WTC11 (cell line): ENCODE data around the gene ARHGAP26. TPM values are rescaled to one million over a fixed set of nuclear protein-coding genes. Genes with fewer than 3 reads are reported as not detected.

Source experiments
- ATAC-seq: fragments of 200-7000 bp; cut with Tn5 transposase; 2 replicates; pipeline ENCODE4 v1.10.0; 2021; ENCODE audit warnings: mild to moderate bottlenecking, moderate library complexity
- CTCF ChIA-PET: fragments of 300-600 bp; sonication (Branson Sonifier 250); formaldehyde crosslinking; loops from one replicate; lab custom pipeline; 2021; ENCODE audit warnings: antibody characterized with exemption; lab: Charles Lee
- POLR2A ChIA-PET: fragments of 350-600 bp; sonication (Branson Sonifier 250); formaldehyde crosslinking; loops from one replicate; lab custom pipeline; 2021; ENCODE audit warnings: antibody characterized with exemption; lab: Charles Lee
- DNase-seq: peaks from one replicate; pipeline ENCODE4 v3.0.0; 2021; ENCODE audit warnings: low spot score
- H3K27ac Mint-ChIP-seq: 2 replicates; pipeline ENCODE4 v1.8.0; 2021; ENCODE audit warnings: mixed read lengths
- H3K27me3 Mint-ChIP-seq: 2 replicates; pipeline ENCODE4 v1.8.0; 2021; ENCODE audit warnings: low read depth, mild to moderate bottlenecking, moderate library complexity, mixed read lengths
- H3K36me3 Mint-ChIP-seq: 2 replicates; pipeline ENCODE4 v1.8.0; 2021; ENCODE audit warnings: mixed read lengths
- H3K4me1 Mint-ChIP-seq: 2 replicates; pipeline ENCODE4 v1.8.0; 2022; ENCODE audit warnings: mixed read lengths
- H3K4me3 Mint-ChIP-seq: 2 replicates; pipeline ENCODE4 v1.8.0; 2021; ENCODE audit warnings: mild to moderate bottlenecking, moderate library complexity, mixed read lengths
- H3K9me3 Mint-ChIP-seq: 2 replicates; pipeline ENCODE4 v1.8.0; 2021; ENCODE audit warnings: mixed read lengths
- GABPB1 ChIP-seq: sonication (generic); formaldehyde crosslinking; IDR thresholded peaks from 2 replicates; pipeline ENCODE4 v1.8.1; 2023; ENCODE audit warnings: mild to moderate bottlenecking, missing genetic modification reagents
- GRHL2 ChIP-seq: fragments of 250-450 bp; sonication (Bioruptor Pico); IDR thresholded peaks from 2 replicates; pipeline ENCODE4 v1.8.0; 2022; ENCODE audit warnings: mild to moderate bottlenecking, moderate library complexity; ENCODE audit not compliant: insufficient replicate concordance, severe bottlenecking
- NR1H2 ChIP-seq: sonication (generic); formaldehyde crosslinking; IDR thresholded peaks from 2 replicates; pipeline ENCODE4 v1.9.0; 2021; ENCODE audit warnings: mild to moderate bottlenecking, moderate library complexity, missing genetic modification reagents
- total RNA-seq: library from RNA; stranded (reverse); gene quantifications from 3 replicates; pipeline ENCODE4 v1.2.3, GENCODE V29; 2021
- TF ChIP-seq, protein P1 (sequence below): sonication (generic); formaldehyde crosslinking; IDR thresholded peaks from 2 replicates; pipeline ENCODE4 v1.8.0; 2022; ENCODE audit warnings: mild to moderate bottlenecking, missing genetic modification reagents
- TF ChIP-seq, protein P2 (sequence below): fragments of 250-450 bp; sonication (Bioruptor Pico); IDR thresholded peaks from 2 replicates; pipeline ENCODE4 v1.9.0; 2021; ENCODE audit warnings: mild to moderate bottlenecking
- TF ChIP-seq, protein P3 (sequence below): fragments of 250-450 bp; sonication (Bioruptor Pico); IDR thresholded peaks from 2 replicates; pipeline ENCODE4 v1.8.0; 2021; ENCODE audit warnings: mild to moderate bottlenecking
- TF ChIP-seq, protein P4 (sequence below): sonication (generic); formaldehyde crosslinking; IDR thresholded peaks from 2 replicates; pipeline ENCODE4 v1.8.0; 2023; ENCODE audit warnings: mild to moderate bottlenecking, missing genetic modification reagents
- TF ChIP-seq, protein P5 (sequence below): sonication (generic); formaldehyde crosslinking; IDR thresholded peaks from 2 replicates; pipeline ENCODE4 v1.8.0; 2022; ENCODE audit warnings: missing genetic modification reagents
- TF ChIP-seq, protein P6 (sequence below): fragments of 250-450 bp; sonication (Bioruptor Pico); IDR thresholded peaks from 2 replicates; pipeline ENCODE4 v1.9.0; 2021; ENCODE audit warnings: mild to moderate bottlenecking, borderline replicate concordance
- TF ChIP-seq, protein P7 (sequence below): sonication (generic); formaldehyde crosslinking; IDR thresholded peaks from 2 replicates; pipeline ENCODE4 v1.8.1; 2022; ENCODE audit warnings: mild to moderate bottlenecking, missing genetic modification reagents, moderate library complexity, borderline replicate concordance

Gene ARHGAP26
- total RNA-seq, 1 experiment from 2014 or later, result 22.3 TPM

DNA sequence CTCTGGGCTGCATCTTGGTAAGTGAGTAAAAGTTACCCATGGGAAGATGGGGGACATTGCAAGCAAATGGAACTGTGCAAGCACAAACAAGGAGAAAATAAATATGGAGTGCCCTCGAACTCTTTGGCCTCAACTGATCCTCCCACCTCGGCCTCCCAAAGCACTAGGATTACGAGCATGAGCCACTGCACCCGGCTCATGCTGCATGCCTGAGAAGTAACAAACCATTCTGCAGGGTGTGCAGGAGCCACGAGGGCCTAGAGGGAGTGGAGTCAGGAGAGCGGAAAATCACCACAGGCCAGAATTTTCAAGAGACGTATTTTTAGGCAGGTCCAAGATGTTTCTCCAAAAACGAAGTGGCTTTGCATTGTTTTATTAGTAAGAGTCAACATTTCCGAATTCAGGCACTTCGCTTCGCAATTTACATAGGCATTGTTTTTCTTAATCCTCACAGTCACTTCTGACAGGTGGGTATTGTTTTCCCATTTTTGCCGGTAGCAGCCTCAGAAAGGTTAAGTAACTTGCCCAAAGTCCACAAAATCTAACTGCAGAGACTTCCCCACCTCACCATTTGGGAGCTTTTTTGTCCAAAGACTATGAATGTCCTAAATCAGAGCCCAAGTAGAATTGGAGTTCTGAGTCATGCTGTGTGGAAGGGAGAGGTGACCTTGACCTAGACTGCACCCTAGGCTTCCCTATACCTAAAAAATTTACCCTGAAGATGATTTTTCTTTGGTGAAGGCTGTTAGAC, 403.1 kb downstream of the ARHGAP26 start:
- Mint-ChIP-seq H3K27ac (peak overlapping the region; percentile 80), H3K4me3 (no peak overlapping the region), H3K27me3 (no peaks in the 10 kb centered on the region), H3K36me3 (no peaks in the 10 kb centered on the region), H3K4me1 (peaks cover 49% of the 10 kb centered on the region), H3K9me3 (no peaks in the 10 kb centered on the region)
- DNase-seq (no peak), ATAC-seq (peak; percentile 67)
- TF ChIP-seq, protein P1, sequence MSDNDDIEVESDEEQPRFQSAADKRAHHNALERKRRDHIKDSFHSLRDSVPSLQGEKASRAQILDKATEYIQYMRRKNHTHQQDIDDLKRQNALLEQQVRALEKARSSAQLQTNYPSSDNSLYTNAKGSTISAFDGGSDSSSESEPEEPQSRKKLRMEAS (CRISPR knock-in tag), result peak; percentile 38
- TF ChIP-seq, protein P2, sequence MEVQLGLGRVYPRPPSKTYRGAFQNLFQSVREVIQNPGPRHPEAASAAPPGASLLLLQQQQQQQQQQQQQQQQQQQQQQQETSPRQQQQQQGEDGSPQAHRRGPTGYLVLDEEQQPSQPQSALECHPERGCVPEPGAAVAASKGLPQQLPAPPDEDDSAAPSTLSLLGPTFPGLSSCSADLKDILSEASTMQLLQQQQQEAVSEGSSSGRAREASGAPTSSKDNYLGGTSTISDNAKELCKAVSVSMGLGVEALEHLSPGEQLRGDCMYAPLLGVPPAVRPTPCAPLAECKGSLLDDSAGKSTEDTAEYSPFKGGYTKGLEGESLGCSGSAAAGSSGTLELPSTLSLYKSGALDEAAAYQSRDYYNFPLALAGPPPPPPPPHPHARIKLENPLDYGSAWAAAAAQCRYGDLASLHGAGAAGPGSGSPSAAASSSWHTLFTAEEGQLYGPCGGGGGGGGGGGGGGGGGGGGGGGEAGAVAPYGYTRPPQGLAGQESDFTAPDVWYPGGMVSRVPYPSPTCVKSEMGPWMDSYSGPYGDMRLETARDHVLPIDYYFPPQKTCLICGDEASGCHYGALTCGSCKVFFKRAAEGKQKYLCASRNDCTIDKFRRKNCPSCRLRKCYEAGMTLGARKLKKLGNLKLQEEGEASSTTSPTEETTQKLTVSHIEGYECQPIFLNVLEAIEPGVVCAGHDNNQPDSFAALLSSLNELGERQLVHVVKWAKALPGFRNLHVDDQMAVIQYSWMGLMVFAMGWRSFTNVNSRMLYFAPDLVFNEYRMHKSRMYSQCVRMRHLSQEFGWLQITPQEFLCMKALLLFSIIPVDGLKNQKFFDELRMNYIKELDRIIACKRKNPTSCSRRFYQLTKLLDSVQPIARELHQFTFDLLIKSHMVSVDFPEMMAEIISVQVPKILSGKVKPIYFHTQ (CRISPR knock-in tag), result 0 out of 2 replicates have a peak, but pooled peaks have one; percentile 33
- no peak for TF ChIP-seq GRHL2 (CRISPR knock-in tag)
- TF ChIP-seq NR1H2 (CRISPR knock-in tag), result no peak
- TF ChIP-seq GABPB1, result no peak
- TF ChIP-seq, protein P3, sequence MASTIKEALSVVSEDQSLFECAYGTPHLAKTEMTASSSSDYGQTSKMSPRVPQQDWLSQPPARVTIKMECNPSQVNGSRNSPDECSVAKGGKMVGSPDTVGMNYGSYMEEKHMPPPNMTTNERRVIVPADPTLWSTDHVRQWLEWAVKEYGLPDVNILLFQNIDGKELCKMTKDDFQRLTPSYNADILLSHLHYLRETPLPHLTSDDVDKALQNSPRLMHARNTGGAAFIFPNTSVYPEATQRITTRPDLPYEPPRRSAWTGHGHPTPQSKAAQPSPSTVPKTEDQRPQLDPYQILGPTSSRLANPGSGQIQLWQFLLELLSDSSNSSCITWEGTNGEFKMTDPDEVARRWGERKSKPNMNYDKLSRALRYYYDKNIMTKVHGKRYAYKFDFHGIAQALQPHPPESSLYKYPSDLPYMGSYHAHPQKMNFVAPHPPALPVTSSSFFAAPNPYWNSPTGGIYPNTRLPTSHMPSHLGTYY (CRISPR knock-in tag), result no peak
- CTCF ChIA-PET, result no interaction called here
- POLR2A ChIA-PET, result interaction anchor here (0.6 kb wide), 1 partner anchor 239 kb away, joined by 5 read pairs; no protein-coding TSS in a partner anchor

DNA sequence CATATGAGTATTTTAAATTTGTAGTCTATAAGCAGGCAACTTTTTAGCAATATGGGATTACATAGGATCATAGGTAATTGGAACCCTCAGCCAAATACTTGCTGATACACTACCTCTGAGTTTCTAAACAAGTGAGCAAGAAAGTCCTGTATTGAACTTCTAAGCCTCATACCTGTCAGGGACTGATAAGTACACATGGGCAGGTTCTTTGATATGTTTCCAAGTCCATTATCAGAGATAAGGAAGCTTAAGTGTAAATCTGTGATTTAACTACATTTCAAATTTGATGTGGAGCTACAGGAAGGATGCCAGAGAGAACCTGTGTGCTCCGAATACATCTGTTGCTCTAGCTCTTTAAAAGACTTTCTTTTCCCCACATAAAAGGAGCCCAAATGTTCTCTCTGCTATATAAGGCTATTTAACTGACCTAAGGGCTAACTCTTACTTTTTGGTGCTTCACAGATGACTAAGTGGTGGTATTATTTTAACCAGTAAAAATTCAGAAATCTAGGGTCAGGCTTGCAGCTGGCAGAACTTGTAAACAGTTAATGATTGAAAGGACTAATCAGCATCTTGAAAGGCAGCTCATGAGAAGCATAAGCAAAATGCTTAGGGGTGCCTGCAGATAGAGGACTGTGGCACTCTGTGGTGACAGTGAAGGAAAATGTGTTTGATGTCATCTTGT, 404.7 kb downstream of the ARHGAP26 start:
- CTCF ChIA-PET, result no interaction called here
- TF ChIP-seq, protein P4, sequence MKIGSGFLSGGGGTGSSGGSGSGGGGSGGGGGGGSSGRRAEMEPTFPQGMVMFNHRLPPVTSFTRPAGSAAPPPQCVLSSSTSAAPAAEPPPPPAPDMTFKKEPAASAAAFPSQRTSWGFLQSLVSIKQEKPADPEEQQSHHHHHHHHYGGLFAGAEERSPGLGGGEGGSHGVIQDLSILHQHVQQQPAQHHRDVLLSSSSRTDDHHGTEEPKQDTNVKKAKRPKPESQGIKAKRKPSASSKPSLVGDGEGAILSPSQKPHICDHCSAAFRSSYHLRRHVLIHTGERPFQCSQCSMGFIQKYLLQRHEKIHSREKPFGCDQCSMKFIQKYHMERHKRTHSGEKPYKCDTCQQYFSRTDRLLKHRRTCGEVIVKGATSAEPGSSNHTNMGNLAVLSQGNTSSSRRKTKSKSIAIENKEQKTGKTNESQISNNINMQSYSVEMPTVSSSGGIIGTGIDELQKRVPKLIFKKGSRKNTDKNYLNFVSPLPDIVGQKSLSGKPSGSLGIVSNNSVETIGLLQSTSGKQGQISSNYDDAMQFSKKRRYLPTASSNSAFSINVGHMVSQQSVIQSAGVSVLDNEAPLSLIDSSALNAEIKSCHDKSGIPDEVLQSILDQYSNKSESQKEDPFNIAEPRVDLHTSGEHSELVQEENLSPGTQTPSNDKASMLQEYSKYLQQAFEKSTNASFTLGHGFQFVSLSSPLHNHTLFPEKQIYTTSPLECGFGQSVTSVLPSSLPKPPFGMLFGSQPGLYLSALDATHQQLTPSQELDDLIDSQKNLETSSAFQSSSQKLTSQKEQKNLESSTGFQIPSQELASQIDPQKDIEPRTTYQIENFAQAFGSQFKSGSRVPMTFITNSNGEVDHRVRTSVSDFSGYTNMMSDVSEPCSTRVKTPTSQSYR, result no peak
- TF ChIP-seq, protein P5, sequence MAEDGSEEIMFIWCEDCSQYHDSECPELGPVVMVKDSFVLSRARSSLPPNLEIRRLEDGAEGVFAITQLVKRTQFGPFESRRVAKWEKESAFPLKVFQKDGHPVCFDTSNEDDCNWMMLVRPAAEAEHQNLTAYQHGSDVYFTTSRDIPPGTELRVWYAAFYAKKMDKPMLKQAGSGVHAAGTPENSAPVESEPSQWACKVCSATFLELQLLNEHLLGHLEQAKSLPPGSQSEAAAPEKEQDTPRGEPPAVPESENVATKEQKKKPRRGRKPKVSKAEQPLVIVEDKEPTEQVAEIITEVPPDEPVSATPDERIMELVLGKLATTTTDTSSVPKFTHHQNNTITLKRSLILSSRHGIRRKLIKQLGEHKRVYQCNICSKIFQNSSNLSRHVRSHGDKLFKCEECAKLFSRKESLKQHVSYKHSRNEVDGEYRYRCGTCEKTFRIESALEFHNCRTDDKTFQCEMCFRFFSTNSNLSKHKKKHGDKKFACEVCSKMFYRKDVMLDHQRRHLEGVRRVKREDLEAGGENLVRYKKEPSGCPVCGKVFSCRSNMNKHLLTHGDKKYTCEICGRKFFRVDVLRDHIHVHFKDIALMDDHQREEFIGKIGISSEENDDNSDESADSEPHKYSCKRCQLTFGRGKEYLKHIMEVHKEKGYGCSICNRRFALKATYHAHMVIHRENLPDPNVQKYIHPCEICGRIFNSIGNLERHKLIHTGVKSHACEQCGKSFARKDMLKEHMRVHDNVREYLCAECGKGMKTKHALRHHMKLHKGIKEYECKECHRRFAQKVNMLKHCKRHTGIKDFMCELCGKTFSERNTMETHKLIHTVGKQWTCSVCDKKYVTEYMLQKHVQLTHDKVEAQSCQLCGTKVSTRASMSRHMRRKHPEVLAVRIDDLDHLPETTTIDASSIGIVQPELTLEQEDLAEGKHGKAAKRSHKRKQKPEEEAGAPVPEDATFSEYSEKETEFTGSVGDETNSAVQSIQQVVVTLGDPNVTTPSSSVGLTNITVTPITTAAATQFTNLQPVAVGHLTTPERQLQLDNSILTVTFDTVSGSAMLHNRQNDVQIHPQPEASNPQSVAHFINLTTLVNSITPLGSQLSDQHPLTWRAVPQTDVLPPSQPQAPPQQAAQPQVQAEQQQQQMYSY, result no peak
- POLR2A ChIA-PET, result no interaction called here
- ATAC-seq, result no peak
- Mint-ChIP-seq H3K27me3 (no peaks in the 10 kb centered on the region), H3K9me3 (no peaks in the 10 kb centered on the region), H3K4me1 (peaks cover 43% of the 10 kb centered on the region), H3K27ac (no peak overlapping the region), H3K36me3 (no peaks in the 10 kb centered on the region), H3K4me3 (no peak overlapping the region)
- no peak for DNase-seq

DNA sequence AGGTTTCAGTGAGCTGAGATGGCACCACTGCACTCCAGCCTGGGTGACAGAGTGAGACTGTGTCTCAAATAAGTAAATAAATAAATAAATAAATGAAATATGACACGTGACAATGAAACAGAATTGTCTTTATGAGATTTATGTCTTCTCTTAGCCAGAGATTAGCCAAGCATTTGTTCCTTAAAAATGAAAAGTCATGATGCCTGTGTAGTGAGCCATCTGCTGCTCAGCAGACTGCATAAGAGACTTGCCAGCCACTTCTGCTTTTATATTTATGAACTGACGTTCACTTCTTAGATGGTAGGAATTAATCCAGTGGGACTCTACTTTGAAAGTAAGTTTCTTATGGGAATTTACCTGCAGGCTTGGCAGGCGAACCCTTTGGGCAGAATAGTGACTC, 405.9 kb downstream of the ARHGAP26 start:
- DNase-seq (no peak), ATAC-seq (no peak)
- Mint-ChIP-seq H3K36me3 (peaks cover 7% of the 10 kb centered on the region), H3K27me3 (no peaks in the 10 kb centered on the region), H3K4me3 (no peak overlapping the region), H3K27ac (no peak overlapping the region), H3K4me1 (peaks cover 34% of the 10 kb centered on the region), H3K9me3 (peaks cover 4% of the 10 kb centered on the region)
- CTCF ChIA-PET, result no interaction called here
- POLR2A ChIA-PET, result no interaction called here
- TF ChIP-seq, protein P6, sequence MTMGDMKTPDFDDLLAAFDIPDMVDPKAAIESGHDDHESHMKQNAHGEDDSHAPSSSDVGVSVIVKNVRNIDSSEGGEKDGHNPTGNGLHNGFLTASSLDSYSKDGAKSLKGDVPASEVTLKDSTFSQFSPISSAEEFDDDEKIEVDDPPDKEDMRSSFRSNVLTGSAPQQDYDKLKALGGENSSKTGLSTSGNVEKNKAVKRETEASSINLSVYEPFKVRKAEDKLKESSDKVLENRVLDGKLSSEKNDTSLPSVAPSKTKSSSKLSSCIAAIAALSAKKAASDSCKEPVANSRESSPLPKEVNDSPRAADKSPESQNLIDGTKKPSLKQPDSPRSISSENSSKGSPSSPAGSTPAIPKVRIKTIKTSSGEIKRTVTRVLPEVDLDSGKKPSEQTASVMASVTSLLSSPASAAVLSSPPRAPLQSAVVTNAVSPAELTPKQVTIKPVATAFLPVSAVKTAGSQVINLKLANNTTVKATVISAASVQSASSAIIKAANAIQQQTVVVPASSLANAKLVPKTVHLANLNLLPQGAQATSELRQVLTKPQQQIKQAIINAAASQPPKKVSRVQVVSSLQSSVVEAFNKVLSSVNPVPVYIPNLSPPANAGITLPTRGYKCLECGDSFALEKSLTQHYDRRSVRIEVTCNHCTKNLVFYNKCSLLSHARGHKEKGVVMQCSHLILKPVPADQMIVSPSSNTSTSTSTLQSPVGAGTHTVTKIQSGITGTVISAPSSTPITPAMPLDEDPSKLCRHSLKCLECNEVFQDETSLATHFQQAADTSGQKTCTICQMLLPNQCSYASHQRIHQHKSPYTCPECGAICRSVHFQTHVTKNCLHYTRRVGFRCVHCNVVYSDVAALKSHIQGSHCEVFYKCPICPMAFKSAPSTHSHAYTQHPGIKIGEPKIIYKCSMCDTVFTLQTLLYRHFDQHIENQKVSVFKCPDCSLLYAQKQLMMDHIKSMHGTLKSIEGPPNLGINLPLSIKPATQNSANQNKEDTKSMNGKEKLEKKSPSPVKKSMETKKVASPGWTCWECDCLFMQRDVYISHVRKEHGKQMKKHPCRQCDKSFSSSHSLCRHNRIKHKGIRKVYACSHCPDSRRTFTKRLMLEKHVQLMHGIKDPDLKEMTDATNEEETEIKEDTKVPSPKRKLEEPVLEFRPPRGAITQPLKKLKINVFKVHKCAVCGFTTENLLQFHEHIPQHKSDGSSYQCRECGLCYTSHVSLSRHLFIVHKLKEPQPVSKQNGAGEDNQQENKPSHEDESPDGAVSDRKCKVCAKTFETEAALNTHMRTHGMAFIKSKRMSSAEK, result no peak
- TF ChIP-seq, protein P7, sequence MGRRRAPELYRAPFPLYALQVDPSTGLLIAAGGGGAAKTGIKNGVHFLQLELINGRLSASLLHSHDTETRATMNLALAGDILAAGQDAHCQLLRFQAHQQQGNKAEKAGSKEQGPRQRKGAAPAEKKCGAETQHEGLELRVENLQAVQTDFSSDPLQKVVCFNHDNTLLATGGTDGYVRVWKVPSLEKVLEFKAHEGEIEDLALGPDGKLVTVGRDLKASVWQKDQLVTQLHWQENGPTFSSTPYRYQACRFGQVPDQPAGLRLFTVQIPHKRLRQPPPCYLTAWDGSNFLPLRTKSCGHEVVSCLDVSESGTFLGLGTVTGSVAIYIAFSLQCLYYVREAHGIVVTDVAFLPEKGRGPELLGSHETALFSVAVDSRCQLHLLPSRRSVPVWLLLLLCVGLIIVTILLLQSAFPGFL (CRISPR knock-in tag), result no peak
